ENCODE measurements around the gene LAMB3. TPM values are rescaled to one million over a fixed set of nuclear protein-coding genes. Genes with fewer than 3 reads are reported as not detected.

LAMB3 gene
- total RNA-seq, 1 experiment from 2014 or later: 1.3 TPM

DNA sequence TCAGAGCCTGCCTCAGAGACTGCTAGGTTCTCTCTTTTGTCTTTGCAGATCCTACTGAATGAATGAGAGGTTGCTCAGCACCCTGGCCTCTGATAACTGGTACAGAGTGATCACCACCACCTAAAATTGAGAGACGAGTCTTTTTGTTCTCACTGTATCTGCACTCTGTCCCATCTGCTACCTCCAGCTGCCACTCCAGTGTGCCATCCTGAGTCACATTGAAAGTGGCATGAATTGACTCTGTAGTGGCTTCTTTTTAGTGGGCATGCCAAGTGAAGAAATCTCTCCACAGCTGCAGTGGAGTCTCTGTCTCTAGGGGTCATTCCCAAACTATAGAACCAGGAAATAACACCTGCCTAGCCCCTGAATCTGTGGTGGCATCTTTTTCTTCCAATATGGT is 54.0 kb downstream of the LAMB3 start:
- DNase-seq (ENCODE audit: low spot score): no peak

DNA sequence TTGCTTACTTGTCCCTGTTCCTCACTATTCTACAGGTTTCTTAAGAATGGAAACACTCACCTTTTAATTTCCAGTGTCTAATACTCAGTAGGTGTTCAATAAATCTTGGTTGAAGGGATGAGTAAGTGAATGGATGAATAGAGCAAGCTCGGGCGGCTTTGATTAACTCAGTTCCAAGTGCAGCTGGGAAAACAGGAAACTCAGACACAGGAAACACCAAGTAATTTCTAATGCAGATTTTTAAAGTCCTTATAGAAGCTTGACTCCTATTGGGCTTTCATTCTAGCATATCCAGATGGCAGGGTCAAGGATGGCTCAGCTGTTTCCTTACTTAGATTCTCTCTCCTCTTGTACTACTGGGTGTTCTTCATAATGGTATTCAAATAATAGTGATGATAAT is 54.7 kb downstream of the LAMB3 start:
- DNase-seq (ENCODE audit: low spot score): no peak

DNA sequence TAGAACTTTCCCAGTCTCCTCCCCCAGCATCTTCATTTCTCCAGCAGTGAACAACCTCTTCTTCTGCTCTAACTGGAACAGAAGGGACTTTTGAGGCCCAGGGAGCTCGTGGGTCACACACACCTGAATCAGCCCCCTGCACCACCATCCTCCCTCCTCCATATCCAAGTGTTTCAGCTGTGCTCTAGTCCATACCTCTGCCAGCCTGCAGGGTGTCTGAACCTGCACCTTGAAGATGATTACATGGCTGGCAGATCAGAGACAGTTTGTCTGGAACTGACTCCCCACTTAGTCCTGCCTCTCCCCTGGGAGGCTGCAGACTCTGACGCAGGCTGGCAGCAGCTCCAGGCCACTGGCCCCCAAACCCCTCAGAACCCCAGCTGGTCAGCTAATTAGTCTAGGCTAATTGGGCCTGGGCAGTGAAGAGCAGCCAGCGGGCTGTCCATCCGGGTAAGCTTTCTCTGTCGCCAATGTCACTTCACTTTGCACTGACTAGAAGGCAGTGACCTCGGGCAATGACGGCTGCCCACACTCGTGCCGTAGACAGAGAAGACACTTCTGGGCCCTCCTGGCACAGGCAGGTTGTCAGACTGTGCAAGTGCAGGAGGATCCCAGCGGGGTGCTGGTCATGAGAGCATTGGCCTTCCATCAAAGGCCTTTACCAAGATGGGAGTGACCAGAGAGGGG is 56.5 kb downstream of the LAMB3 start:
- DNase-seq (ENCODE audit: low spot score): no peak

DNA sequence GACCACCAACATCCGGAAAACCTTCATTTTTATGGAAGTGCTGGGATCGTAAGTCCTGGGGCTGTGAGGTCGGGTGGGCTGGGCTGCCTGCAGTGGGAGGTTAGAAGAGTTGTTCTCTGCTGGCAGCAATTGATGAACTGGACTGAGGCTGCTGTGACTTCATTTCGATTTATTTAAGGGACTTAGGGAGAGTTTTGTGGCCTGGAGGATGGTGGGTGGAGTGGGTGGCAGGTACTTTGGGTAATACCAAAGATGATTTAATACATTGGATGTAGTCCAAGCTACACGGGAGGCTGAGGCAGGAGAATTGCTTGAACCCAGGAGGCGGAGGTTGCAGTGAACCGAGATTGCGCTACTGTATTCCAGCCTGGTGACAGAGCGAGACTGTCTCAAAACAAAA is 57.2 kb downstream of the LAMB3 start:
- no peak for DNase-seq (ENCODE audit: low spot score)

DNA sequence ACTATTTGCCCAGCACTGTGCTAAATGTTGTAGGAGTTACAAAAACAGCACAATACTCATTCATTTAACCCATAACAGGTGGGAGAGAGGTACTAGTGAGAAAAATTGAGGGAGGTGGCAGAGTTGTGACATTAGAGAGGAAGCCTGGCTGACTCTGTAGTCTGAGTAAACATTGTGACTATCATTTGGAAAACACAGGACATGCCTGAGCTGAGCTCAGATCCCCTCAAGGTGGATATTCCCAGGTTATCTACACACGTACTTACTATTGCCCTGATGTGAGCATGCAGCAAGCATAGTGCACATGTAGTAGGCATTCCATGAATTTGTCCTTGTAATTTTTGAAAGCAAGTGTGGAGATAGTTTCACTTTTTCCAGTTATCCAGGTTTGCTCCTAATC is 57.8 kb downstream of the LAMB3 start:
- no peak for DNase-seq (ENCODE audit: low spot score)

DNA sequence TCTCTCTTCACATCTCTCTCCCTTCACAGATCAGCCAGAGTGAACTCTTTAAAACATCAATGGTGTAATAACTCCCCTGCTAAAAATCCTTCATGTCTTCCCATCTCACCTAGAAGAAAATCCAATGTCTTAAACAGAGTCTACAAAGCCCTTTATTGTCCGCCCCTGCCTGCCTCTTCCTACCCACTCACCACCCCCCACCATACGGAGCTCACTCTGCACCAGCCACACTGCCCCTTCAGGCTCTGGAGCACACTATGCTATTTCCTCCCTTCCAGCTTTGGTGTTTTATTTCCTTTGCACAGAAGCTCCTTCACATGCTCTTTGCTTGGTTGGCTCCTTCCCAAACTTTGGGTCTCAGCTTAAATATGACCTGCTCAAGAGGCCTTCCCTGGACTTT is 58.5 kb downstream of the LAMB3 start:
- DNase-seq (ENCODE audit: low spot score): no peak

DNA sequence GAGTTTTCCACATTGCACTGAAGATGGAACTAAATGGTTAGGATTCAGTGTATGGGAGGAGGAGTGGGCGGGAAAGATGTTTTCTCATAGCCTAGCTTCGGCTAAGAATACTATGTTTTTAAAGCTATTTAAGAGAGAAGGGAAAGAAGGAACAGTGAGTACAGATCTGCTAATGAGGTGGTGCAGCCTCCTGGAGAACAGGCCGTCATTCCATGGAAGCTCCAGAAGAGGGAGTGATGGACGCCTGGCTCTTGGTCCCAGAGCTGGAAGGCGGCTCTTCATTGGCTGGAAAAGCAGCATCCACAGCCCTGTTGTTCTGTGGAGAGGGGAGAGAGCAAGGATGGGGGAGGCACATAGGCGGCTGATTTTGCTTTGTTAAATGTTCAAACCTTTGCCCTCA is 61.8 kb downstream of the LAMB3 start:
- DNase-seq (ENCODE audit: low spot score): no peak

DNA sequence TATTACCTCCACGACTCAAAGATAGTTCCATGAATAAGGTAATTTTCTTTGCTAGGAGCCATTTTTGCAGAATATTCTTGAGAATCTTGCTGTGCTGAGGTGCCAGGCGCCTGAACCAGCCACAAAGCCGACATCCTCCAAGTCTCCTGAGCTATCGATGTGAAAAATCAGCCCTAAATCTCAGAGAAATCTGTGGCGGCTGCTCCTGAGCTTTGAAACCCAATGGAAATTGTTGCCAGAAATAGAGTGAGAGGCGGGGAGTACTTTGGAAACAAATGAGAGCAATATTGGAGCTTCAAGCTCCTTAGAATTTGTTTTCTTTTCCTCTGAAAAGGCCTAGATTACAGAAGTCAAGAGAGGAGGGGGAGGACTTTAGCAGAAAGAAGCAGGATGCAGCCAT is 62.4 kb downstream of the LAMB3 start:
- DNase-seq (ENCODE audit: low spot score): no peak

DNA sequence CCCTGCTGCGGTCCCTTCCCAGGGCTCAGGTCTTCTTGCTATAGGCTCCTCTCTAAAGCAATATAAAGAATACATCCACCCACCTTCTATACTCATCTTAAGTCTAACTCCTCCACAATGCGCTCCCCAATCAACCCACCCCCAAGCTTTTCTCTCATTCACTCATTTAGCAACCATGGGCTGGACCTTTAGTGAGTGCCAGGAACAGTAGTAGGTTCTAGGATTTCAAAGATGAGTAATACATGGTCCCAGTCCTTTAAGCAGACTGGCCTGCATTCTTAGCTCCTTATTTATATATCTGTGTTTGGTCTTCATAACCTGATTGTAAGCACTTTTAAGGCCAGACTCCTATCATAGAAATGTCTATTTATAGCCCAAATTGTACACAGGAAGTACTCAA is 62.8 kb downstream of the LAMB3 start:
- no peak for DNase-seq (ENCODE audit: low spot score)

DNA sequence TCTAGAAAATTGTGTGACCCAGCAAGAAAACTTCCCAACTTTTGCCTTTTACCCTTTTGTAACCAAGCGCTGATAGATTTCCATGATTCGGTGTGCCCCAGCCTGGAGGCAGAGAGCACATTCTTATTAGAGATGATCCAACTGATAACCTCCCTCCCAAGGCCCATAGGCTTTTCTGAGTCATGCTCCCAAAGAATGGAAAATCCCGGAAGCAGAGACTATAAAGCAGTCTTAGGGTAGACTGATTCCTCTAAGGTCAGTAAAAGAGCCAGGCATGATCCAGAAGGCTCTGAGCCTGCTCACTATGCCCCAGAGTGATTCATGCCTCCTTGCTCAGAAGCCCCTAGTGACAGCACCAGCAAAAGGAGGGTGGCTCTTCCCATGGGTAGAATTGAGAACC is 64.4 kb downstream of the LAMB3 start:
- no peak for DNase-seq (ENCODE audit: low spot score)

DNA sequence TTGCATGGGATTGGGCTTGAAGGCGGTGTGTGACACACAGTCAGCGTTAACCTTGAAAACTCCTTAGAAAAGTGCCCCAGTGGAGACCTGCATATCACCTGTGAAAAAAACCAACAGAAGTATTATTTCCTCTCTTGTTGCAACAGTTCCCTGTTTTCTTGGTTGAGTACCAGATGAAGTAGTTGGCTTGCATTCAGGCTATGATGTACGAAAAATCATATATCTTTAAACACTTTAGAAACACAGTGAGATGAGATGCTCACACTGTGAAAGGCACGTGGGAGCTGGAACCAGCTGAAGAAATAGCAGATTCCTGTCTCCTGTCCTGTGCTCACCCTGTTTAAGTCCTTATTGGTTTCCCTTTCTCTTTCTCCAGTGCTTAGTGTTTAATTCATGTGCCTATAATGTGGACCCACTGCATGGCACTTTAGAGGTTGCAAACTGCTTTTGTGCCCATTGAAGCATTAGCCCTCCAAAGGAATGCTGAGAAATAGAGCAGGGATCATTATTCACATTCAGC is 65.9 kb downstream of the LAMB3 start:
- DNase-seq (ENCODE audit: low spot score): no peak

DNA sequence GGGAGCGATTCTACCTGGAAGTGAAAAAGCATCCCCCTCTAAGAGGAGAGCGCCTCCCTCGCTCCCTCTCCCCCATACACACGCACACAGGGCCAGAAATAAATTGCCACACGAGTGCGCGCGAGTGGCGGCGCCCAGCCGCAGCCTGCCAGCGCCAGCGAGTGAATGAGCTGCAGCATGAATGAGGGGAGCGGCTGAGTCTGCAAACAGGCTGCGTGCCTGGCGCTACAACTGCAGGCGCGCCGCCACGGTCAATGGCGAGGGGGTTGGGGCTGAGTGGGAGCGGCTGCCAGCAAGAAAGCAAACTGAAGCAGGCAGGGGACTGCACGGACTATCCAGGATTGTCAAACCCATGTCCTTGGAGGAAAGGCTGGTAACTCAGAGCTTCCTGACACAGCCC is 66.6 kb downstream of the LAMB3 start:
- no peak for DNase-seq (ENCODE audit: low spot score)

DNA sequence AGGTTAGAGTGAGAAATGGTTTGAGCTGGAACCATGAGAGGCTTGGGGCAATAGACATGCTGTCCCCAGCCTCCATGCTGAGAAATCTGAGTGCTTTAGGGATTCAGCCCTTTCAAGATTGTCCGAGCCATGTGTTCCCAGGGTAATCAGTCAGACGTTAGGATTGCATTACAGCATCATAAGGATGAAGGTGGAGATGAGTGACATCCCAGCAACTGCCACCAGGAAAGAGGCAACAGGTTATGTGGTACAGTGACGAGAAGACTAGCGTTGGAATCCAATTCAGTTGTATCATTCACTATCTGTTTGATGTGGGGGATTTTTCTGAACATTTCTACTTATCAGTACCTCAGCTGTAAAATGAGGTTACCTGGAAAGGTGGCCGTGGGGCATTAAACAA is 67.0 kb downstream of the LAMB3 start:
- DNase-seq (ENCODE audit: low spot score): no peak

DNA sequence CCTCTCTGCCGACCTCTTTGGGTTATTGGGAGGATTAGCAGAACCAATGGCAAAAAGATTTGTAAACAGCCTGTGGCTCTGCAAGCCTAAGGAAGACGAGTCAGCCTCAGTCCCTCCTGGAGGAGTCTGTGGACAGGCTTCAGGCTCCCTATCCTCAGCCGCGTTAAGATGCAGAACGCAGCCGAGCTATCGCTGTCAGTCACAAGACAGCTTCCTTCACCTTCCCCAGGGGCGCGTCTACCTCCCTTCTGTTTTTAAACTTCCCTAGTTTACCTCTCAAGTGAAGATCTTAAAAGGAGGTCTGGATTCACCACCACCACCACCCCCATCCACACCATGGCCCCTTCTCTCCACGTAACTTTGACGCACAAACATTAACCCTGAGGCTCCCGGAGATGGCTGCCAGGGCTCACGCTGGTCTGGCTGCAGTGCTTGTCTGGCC is 68.0 kb downstream of the LAMB3 start:
- no peak for DNase-seq (ENCODE audit: low spot score)

DNA sequence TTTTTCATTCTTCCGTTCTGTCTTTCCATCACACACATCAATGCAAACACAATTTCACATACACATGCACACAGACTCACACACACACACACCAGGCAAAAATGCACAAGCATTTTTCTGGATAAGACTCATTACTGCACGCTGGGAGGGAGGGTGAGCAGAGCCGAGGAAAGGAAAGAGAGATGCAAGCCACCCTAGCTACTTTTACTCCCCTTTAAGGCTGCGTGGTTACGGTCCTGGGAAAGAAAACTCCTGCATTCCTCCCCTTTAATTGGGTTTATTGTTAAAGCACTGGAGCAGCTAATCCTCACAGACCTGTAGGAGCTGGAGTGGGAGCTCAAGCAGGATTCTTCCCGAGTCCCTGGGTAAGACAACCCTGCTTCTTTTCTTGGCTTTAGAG is 68.8 kb downstream of the LAMB3 start, which contains the start of gene CAMK1G:
TSS of gene CAMK1G (plus strand) at position 307 of the 400 bp plus-strand sequence. CDS start 11,270 bp downstream, outside the sequence.
- DNase-seq (ENCODE audit: low spot score): no peak

DNA sequence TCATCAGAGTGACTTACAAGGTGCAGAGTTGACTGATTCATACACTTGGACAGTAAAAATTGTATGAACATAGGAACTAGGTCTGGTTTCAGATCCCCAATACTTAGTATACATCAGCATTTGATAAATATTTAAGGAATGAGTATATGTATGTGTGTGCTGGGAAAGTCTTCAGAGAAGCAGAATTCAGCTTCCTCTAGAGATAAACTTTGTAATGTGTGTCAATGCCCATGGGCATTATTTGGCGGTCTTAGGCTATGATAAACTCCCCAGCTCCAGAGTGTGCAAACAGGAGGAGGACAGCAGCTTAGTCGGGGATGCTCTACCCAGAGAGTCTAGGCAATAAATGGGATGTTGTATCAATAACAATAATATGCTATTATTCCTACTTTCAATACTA is 71.6 kb downstream of the LAMB3 start:
- no peak for DNase-seq (ENCODE audit: low spot score)

DNA sequence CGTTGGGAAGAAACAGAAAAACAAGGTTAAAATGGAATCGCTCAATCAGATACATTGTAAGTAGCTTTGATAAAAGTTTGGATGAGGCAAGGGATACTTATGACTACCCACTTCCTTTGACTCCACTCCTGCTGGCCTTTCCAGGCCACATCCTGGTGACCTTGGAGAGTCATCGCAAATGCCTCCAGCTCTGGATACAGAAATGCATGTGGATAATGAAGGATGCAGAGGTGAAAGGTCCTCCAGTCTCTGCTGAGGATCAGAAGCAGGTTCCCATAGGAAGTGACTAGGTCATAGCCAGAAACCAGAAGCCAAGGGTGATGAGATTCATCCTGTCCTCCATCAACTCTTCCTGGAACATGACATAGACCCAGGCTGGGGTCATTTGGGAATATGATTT is 74.9 kb downstream of the LAMB3 start:
- DNase-seq (ENCODE audit: low spot score): no peak

DNA sequence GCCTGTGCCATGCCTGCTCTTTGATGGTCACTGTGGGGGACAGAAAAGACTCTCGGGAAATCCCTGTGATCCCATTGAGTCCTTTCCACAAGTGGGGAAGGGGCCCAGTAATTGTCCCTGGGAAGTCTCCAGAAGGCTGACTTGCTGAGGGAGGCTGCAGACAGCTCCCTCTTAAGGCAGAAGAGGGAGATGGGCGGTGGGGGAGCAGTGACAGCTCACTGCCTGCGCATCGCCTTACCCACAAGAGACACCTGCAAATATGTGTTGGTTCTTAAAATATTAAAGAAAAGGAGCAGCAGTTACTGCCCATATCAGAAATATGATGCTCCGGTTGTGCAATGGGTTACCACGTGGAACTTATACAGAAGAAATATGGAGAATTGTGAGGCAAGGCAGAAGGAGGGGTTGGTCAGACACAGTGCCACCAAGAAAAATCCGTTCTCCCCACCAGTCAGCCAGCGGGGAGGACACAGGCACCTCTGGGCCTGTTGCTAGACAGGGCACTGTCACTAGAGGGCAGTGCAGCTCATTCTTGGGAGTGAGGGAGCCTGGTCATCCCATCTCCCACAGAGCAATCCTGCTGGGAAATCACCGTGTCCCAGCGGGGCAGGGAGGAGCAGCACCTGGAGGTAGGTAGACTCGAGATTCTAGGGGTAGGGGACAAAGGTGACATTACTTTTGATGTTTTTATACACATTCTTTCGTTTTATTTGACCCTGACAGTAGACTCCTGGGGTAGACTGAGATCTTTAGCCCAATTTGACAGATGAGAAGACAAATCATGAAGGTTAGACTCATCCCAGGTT is 75.6 kb downstream of the LAMB3 start:
- DNase-seq (ENCODE audit: low spot score): peak; percentile 64

DNA sequence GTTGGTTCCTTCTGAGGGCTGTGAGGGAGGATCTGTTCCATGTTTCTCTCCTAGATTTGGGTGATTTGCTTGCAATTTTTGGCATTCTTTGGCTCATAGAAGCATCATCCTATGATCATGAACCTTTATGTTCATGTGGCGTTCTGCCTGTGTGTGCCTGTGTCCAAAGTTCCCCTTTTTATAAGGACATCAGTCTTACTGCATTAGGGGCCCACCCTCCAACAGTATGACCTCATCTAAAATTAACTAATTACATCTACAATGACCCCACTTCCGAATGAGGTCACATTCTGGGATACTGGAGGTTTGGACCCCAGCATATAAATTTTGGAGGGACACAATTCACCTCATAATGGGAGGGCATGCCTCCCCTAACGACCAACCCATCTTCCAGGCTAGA is 81.5 kb downstream of the LAMB3 start:
- no peak for DNase-seq (ENCODE audit: low spot score)

DNA sequence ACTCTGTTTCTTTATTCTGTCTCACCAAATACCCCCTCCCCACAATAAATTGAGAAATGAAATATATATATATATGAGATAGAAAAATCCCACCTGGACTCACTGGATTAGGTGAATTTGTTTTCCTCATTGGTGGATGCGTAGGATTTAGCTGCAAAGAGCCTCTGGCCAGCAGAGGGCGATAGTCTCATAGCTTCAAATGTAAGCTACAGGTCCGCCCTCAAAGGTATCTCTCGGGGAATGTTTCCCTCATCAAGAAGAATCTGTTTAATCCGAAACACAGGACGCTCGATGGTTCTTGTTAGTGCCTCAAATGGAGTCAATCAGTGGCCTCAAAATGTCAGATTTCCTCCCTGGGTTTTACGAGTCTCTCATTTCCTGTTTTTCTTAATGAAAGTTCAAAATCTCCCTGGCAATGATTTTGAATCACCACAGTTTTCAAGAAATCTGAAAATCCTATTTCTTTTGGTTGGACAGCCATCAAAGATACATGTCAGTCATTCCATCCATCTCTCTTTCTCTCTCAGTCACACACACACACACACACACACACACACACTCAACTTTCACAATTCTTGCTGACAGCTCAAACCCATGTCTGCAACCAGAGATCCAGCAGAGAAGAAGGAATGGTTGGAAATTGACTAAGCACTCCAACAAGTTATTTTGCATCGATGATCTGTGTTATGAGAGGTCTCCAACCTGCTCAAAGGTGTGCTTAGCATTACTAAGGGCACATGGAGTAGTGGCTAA is 82.6 kb downstream of the LAMB3 start:
- DNase-seq (ENCODE audit: low spot score): peak; percentile 63

DNA sequence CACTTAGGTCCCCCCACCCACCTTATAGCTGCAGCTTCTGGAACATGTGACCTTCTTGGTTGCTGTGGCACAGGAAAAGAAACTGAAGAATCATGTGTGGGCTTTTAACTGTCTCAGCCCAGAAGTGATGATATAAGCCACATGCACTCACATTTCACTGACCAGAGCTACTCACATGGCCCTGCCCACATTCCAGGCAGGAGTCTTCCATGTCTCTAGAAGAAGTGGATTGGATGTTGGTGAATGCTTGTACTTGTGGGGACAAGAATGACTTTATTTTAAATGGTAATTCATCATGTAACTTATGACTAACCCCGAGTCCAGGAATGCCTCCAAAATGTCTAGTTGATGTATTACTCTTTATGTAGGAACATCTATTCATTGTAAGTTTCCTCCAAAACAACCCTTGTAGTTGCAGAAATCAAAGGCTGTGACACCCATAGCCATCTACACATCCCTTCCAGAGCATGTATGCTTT is 84.5 kb downstream of the LAMB3 start:
- peak; percentile 11 for DNase-seq (ENCODE audit: low spot score)

Data from H4 (cell line).